Activated T-cell treated with anti-CD3 and anti-CD28 coated beads, Interleukin-2, amount 50 U/mL, for 4 hours (primary cell): Measurements from ENCODE around the gene PEX16. TPM values are rescaled to one million over a fixed set of nuclear protein-coding genes. Genes with fewer than 3 reads are reported as not detected.

Source experiments
- ATAC-seq, 2 donors: fragments of 200-7000 bp; cut with Tn5 transposase; one replicate each; pipeline ENCODE4 v1.10.0; 2021
- DNase-seq: peaks from one replicate; pipeline ENCODE4 v3.0.0-alpha.2; 2020
- H3K27me3 Mint-ChIP-seq: one replicate; pipeline ENCODE4 v1.8.0; 2021; ENCODE audit warnings: low read depth, mixed read lengths
- H3K36me3 Mint-ChIP-seq: one replicate; pipeline ENCODE4 v1.8.0; 2022; ENCODE audit warnings: mixed read lengths; ENCODE audit not compliant: insufficient read depth
- H3K4me1 Mint-ChIP-seq: one replicate; pipeline ENCODE4 v1.8.0; 2021; ENCODE audit warnings: low read depth, mixed read lengths
- H3K4me3 Mint-ChIP-seq: one replicate; pipeline ENCODE4 v1.8.0; 2021; ENCODE audit warnings: mild to moderate bottlenecking, moderate library complexity, mixed read lengths
- H3K9me3 Mint-ChIP-seq: one replicate; pipeline ENCODE4 v1.8.0; 2021; ENCODE audit warnings: mixed read lengths
- total RNA-seq, 3 donors: library from RNA; stranded (reverse); gene quantifications; one replicate each; pipeline ENCODE4 v1.2.1, GENCODE V29; 2021

The PEX16 gene
- total RNA-seq, 3 donors from 2014 or later = 44.6 to 52.6 (median 50.7) TPM

DNA sequence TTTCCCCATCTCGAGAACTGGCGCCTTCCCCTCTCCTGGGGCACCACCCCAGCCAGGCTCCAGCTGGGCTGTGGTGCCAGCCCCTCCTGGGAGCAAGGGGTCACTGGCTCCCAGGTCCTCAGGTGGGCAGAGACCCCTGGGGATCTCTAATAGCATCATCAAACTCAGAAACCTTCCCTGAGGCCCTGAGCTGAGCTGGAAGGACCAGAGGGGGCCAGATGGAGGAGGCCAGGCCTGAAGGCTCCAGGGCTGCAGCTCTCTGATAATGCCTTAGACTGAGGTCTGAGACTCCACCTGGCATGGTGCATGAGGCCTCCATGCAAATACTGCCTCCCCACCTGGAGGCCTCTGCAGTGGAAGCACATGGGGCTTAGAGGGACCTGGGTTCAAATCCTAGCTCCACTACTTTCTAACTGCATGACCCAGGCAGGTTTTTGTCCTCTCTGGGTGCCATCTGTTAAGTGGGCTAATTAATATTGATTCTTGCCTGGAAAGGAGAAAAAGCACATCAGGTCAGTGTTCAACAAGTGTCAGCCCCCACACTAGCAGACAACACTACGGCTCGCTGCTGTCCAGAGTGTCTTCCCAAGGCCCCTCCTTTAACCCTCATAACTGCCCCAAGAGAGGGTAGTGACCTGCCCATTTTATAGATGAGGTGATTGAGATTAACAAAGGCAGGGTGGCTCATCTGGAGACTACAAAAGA is 30.7 kb downstream of the PEX16 start:
- Mint-ChIP-seq H3K36me3 (peaks cover 3% of the 10 kb centered on the region), H3K4me1 (peaks cover 6% of the 10 kb centered on the region), H3K4me3 (peak overlapping the region; percentile 26)

GRCh38 chr11:45885921-45886721 is 31.6 kb downstream of the PEX16 start:
- Mint-ChIP-seq H3K27me3 (no peaks in the 10 kb centered on the region), H3K4me1 (peaks cover 6% of the 10 kb centered on the region), H3K4me3 (peak overlapping the region; percentile 26), H3K36me3 (peaks cover 3% of the 10 kb centered on the region), H3K9me3 (no peaks in the 10 kb centered on the region)
- ATAC-seq (no peak), DNase-seq (no peak)

More for the DNA sequence above, 30.7 kb downstream of the PEX16 start:
- ATAC-seq (no peak), DNase-seq (no peak)
- Mint-ChIP-seq H3K9me3 (no peaks in the 10 kb centered on the region), H3K27me3 (no peaks in the 10 kb centered on the region)

DNA sequence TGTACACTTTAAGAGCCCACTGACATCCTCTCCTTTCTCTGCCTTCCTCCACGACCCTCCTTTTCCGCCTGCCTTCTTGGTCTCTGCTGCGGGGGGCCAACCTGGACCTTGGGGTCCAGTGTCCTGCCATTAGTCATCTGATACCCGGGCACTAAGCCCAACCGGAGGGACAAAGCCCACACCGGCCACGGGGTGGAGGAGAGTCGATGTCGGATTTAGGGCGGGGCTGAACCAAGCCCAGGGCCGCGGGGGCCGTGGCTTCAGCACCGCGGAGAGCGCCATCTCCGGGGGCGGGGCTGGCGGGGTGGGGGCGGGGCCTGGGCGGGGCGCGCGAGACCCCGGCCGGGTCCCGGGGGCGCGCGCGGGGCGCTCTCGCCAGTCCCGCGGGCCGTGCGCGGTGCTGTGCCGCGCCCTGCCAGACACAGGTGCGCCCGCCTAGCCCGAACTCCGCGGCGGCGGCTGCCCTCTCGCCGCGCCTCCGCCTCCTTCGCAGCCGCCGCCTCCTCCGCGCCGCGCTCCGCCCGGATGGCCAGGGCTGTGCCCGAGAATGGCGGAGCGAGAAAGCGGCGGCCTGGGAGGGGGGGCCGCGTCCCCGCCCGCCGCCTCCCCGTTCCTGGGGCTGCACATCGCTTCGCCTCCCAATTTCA is 32.3 kb downstream of the PEX16 start, which contains the start of gene MAPK8IP1:
Gene MAPK8IP1, plus strand, starts transcription at position 378 of the 647 bp plus-strand sequence. Its CDS starts 170 bp downstream, at position 548.
- ATAC-seq (peak; percentile 84 to 85), DNase-seq (peak; percentile 35)
- Mint-ChIP-seq H3K36me3 (peaks cover 7% of the 10 kb centered on the region), H3K4me3 (peak within 1 kb of the TSS; percentile 74), H3K9me3 (no peaks in the 10 kb centered on the region), H3K4me1 (peaks cover 6% of the 10 kb centered on the region), H3K27me3 (no peaks in the 10 kb centered on the region)

GRCh38 chr11:45884596-45885185 is 33.0 kb downstream of the PEX16 start:
- Mint-ChIP-seq H3K9me3 (no peaks in the 10 kb centered on the region), H3K27me3 (no peaks in the 10 kb centered on the region), H3K4me1 (peaks cover 6% of the 10 kb centered on the region), H3K36me3 (peaks cover 14% of the 10 kb centered on the region), H3K4me3 (peak overlapping the region; percentile 74)
- DNase-seq (no peak), ATAC-seq (no peak)

DNA sequence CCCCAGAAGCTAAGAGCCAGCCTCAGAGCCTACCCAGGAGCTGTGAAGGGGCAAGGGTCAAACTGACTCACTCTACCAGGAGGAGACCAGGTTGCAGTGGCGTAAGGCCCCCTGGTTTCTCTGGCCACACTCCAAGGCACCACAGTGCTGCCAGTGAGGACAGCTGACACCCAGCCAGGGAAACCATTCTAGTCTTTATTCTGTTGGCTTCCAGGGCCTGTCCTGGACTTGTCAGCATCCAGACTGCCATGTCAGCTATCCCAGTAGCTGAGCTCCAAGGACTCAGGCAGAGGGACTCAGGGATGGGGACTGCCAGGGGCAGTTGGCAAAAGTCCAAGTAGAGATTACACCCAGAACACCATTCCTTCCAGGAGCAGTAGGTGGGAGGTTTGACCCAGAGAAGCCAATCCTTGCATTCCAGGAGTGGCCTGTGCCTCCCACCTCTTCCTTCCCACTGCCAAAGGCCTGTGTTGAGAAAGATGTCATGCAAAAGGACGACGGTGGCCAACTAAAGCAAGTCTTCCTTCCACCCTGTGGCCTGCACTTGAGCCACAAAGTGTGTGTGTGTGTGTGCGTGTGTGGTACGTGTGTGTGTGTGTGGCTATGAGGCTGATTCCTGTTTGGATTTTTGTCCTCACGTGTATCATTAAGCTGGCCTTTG is 35.8 kb downstream of the PEX16 start:
- peaks cover 32% of the 10 kb centered on the region for H3K36me3 Mint-ChIP-seq
- DNase-seq (no peak), ATAC-seq (no peak)
- peaks cover 6% of the 10 kb centered on the region for H3K4me1 Mint-ChIP-seq
- H3K4me3 Mint-ChIP-seq = no peak overlapping the region
- H3K9me3 Mint-ChIP-seq = no peaks in the 10 kb centered on the region
- H3K27me3 Mint-ChIP-seq = no peaks in the 10 kb centered on the region

DNA sequence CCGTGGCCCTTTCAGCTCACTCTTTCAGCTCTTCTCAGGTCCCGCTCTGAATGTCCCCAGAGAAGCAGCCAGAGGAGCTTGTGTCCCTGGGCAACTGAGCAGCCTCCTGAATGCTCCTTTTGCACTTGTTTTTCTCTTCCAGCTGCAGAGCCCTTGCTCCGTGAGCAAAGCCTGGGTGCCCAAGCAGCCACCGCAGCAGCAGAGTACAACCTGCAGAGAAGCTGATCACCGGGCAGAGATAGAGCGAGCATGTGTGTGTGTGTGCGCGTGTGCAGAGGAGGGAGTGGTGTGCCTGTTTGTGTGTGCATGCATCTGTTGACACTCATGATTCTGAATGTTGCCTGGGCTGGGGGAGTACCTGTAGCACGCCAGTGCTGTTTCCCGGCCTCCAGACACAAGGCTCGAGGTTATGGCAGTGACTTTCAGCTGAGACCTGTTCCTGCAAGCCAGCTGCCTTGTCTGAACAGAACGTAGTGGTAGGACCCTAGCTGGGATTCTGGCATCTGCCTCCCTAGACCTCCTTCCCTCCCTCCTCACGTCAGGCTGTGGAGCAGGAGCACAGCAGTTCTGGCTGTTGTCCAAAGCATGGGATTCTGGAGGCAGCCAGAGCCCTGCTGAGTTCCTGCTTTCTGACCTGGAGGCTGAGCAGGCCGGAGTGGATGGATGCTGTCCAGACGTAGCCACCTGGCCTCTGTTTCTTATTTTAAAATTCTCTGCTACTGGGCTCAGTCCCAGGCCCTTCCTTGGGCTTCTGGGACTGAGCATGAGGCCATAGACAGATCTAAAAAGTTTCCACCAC is 36.7 kb downstream of the PEX16 start:
- H3K9me3 Mint-ChIP-seq = no peaks in the 10 kb centered on the region
- ATAC-seq (no peak), DNase-seq (no peak)
- no peaks in the 10 kb centered on the region for H3K27me3 Mint-ChIP-seq
- H3K4me1 Mint-ChIP-seq = peaks cover 6% of the 10 kb centered on the region
- H3K4me3 Mint-ChIP-seq = no peak overlapping the region
- peaks cover 37% of the 10 kb centered on the region for H3K36me3 Mint-ChIP-seq

- no peak for ATAC-seq
- Mint-ChIP-seq H3K4me3 (no peak overlapping the region), H3K36me3 (peaks cover 42% of the 10 kb centered on the region)
These were observed 37.6 kb downstream of the PEX16 start for GRCh38 chr11:45879803-45880686.

DNA sequence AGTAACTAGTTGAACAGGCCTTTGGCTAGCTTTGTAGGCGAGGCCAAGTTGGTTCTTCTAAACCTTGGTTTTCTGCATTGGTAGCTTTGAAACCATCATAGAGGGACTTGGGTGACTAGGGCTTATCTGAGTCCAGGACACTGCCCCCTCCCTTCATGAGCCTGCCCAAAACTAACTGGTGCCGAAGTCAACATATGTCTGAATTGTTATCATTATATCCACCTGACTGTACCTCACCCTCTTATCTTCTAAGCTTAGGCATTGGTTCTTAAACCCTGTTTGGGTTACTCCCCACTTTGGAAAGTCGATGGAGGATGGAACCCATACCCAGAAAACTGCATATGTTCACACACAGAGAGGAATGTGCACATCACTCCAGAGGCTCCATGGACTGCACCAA is 39.8 kb downstream of the PEX16 start:
- H3K27me3 Mint-ChIP-seq = no peaks in the 10 kb centered on the region
- peaks cover 50% of the 10 kb centered on the region for H3K36me3 Mint-ChIP-seq
- no peaks in the 10 kb centered on the region for H3K9me3 Mint-ChIP-seq

More at GRCh38 chr11:45879803-45880686, 37.6 kb downstream of the PEX16 start:
- no peak for DNase-seq
- Mint-ChIP-seq H3K4me1 (peaks cover 4% of the 10 kb centered on the region), H3K27me3 (no peaks in the 10 kb centered on the region), H3K9me3 (no peaks in the 10 kb centered on the region)

DNA sequence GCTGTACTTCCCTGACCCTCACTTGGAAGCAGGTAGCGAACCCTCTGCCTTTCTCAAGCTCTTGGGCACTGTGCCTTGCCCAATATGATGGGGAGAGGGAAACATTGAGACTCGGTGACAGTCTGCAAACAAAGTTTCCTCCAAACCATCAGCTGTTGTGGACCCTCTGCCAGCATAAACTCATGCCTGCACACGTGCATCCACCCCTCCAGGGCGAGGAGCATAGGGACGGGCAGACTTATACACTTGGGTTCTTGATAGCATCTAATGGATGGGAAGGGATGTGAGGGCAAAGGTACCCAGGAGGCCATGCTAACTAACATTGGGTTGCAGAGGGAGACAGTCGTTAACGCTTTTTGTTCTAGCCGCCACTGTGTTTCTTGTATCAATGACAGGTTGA is 40.5 kb downstream of the PEX16 start:
- no peaks in the 10 kb centered on the region for H3K9me3 Mint-ChIP-seq
- H3K4me1 Mint-ChIP-seq = no peaks in the 10 kb centered on the region
- no peak overlapping the region for H3K4me3 Mint-ChIP-seq
- ATAC-seq = no peak
- no peaks in the 10 kb centered on the region for H3K27me3 Mint-ChIP-seq
- peaks cover 49% of the 10 kb centered on the region for H3K36me3 Mint-ChIP-seq
- DNase-seq = no peak

More for the DNA sequence above, 39.8 kb downstream of the PEX16 start:
- DNase-seq (no peak), ATAC-seq (no peak)
- no peaks in the 10 kb centered on the region for H3K4me1 Mint-ChIP-seq
- no peak overlapping the region for H3K4me3 Mint-ChIP-seq

DNA sequence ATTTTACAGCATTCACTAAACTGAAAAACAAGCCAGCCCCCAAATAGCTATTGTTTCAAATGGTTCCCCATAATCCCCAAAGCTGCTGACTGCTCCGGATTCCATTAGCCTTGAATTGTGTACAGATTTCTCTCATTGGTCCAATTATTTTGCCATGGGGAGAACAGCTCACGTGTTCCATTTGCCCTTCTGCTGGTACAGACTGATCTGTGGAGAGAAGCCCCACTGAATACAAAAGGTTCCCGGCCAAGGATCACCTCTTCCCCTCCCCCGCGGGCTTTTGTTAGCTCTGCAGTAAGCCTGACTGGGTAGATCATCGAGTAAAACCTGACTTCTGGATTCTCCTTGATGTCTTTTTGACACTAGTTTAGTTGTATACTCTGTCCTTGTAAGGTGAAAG is 41.3 kb downstream of the PEX16 start:
- DNase-seq (no peak), ATAC-seq (no peak)
- Mint-ChIP-seq H3K36me3 (peaks cover 48% of the 10 kb centered on the region), H3K27me3 (no peaks in the 10 kb centered on the region), H3K4me1 (no peaks in the 10 kb centered on the region), H3K9me3 (no peaks in the 10 kb centered on the region), H3K4me3 (no peak overlapping the region)

DNA sequence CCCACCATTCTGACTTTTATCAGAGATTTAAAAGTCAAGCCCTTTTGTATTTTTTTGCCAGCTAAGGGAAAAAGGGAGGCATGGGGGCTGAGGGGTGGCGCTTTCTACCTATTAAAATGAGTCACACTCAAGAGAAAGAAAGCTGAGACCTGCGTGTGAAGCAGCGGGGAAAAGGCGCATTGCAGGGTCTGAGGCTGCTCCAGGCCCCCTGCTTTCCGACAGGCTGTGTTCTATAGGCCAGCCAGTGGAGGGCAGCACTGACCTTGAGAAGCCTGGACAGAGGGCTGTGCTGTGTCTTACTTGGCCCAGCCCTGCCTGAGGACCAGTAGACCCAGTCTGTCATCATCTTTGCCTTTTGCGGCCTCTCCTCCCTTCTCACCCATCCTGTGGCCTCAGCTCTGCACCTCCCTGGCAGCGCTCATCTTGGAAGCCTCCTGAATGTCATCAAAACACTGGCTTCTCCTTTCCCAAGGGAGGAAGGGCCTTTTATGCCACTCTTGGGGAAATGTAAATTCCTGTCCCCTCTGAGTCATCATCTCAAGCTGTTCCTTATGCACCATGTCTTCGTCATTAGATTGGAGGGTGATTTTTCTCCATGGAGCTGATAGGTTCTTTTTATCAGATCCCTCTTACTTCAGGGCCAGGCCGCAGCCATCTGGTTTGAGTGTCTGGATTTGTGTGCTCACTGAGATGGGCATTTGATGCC is 44.9 kb downstream of the PEX16 start:
- H3K4me1 Mint-ChIP-seq = no peaks in the 10 kb centered on the region
- no peaks in the 10 kb centered on the region for H3K9me3 Mint-ChIP-seq
- ATAC-seq (peak; percentile 46 to 58), DNase-seq (no peak)
- no peaks in the 10 kb centered on the region for H3K27me3 Mint-ChIP-seq
- no peak overlapping the region for H3K4me3 Mint-ChIP-seq
- H3K36me3 Mint-ChIP-seq = peaks cover 52% of the 10 kb centered on the region

DNA sequence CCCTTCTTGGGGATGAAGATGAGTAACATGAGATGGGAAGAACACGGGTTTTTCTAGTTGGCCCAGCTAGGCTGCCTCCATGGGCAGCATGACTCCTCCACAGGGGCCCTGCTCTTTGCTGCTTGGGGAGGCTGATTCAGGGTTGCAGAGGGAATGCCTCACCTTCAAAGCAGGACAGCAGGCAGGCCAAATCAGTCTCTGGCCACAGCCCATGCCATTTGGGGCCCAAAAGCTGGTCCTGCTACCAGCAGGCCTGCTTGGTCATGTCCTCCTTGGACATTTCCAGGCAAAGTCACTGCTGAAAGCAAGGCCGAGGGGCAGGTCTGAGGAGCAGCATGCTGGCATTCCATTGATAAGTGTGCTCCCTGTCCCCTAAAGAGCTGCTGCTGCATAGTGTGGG is 46.0 kb downstream of the PEX16 start:
- Mint-ChIP-seq H3K36me3 (peaks cover 51% of the 10 kb centered on the region), H3K4me3 (no peak overlapping the region), H3K9me3 (no peaks in the 10 kb centered on the region), H3K27me3 (no peaks in the 10 kb centered on the region), H3K4me1 (no peaks in the 10 kb centered on the region)
- DNase-seq (no peak), ATAC-seq (no peak)
